Stomach (tissue), 9 donors: ENCODE data around the gene C10orf105. TPM values are rescaled to one million over a fixed set of nuclear protein-coding genes. Genes with fewer than 3 reads are reported as not detected.
A peak's percentile ranks its signal among the peaks of the same experiment; 100 is the strongest.

ENCODE experiments used
- DNase-seq, 2 donors: peaks; one replicate each; pipeline versions ENCODE4 v3.0.0 to v3.0.0-alpha.2; 2013 to 2019
- H3K27ac ChIP-seq, 5 donors: fragments of 200-600 bp in 4 of 5; sonication (generic) in 4 of 5; one replicate each; pipeline ENCODE4 v1.5.1; 2013 to 2019; ENCODE audit warnings: mild to moderate bottlenecking in 1 of 5, moderate library complexity in 1 of 5
- H3K27me3 ChIP-seq, 3 donors: fragments of 200-600 bp; sonication (generic); one replicate each; pipeline ENCODE4 v1.5.1; 2017 to 2019; ENCODE audit warnings: mixed run types in 1 of 3
- H3K36me3 ChIP-seq, 4 donors: fragments of 200-600 bp; sonication (generic); 1 replicate in 3 of 4; 2 replicates in 1 of 4; pipeline ENCODE4 v1.5.1; 2016 to 2019
- H3K4me1 ChIP-seq, 4 donors: fragments of 200-600 bp; sonication (generic); one replicate each; pipeline ENCODE4 v1.5.1; 2016 to 2019
- H3K4me3 ChIP-seq, 4 donors: fragments of 200-600 bp; sonication (generic) in 3 of 4; one replicate each; pipeline ENCODE4 v1.5.1; 2016 to 2019; ENCODE audit warnings: mild to moderate bottlenecking in 1 of 4
- H3K9me3 ChIP-seq, 4 donors: fragments of 200-600 bp; sonication (generic); one replicate each; pipeline ENCODE4 v1.5.1; 2016 to 2019
- CTCF ChIP-seq, 7 experiments: fragments of 450-650 bp in 4 of 7; fragments of 200-600 bp in 3 of 7; sonication (generic) in 3 of 7; IDR thresholded peaks; one replicate each; pipeline ENCODE4 v1.5.1; 2016 to 2019; ENCODE audit warnings: antibody characterized with exemption in 7 of 7, control low read depth in 2 of 7, mild to moderate bottlenecking in 1 of 7
- EP300 ChIP-seq: sonication (generic); formaldehyde crosslinking; IDR thresholded peaks from one replicate; pipeline ENCODE4 v1.6.1; 2017; ENCODE audit warnings: antibody characterized with exemption
- POLR2A ChIP-seq, 4 donors: fragments of 450-650 bp; IDR thresholded peaks; one replicate each; pipeline ENCODE4 v1.6.1; 2016; ENCODE audit warnings: antibody characterized with exemption in 4 of 4, control low read depth in 2 of 4, mild to moderate bottlenecking in 1 of 4, moderate library complexity in 1 of 4
- POLR2AphosphoS5 ChIP-seq, 3 donors: sonication (generic); formaldehyde crosslinking; IDR thresholded peaks; one replicate each; pipeline ENCODE4 v1.6.1; 2016; ENCODE audit warnings: antibody characterized with exemption in 3 of 3
- WGBS, 5 donors: extraction: QIAGEN DNeasy Blood & Tissue Kit in 3 of 5; methylation state at CpG; one replicate each; pipeline versions ENCODE4 v1.1.5 to v1.1.7; 2013 to 2018; 5-methylcytosine and 5-hydroxymethylcytosine counted together
- intact Hi-C: fragments of 100-400 bp; cut with DNase I; formaldehyde crosslinking; loops from one replicate; pipeline ENCODE4 v1.15.1; 2023; ENCODE audit warnings: low total_unique reads
- polyA plus RNA-seq, 3 donors: library from polyadenylated mRNA; stranded (reverse); fragments of 200-250 nt; gene quantifications; one replicate each; pipeline ENCODE4 v1.2.3, GENCODE V29; 2013
- total RNA-seq, 5 donors: library from RNA; depleted of rRNA; stranded (reverse); fragments of >200 nt; gene quantifications; one replicate each; pipeline versions ENCODE4 v1.1.0 to v1.2.3, GENCODE V29; 2014 to 2016
- donor health status: healthy with polysubstance abuse.
- donor health status: Bipolar disorder and iron deficiency.
- donor health status: healthy.

C10orf105 gene
- total and polyA plus RNA-seq, 8 donors: 0.03 TPM; not detected in 7

DNA sequence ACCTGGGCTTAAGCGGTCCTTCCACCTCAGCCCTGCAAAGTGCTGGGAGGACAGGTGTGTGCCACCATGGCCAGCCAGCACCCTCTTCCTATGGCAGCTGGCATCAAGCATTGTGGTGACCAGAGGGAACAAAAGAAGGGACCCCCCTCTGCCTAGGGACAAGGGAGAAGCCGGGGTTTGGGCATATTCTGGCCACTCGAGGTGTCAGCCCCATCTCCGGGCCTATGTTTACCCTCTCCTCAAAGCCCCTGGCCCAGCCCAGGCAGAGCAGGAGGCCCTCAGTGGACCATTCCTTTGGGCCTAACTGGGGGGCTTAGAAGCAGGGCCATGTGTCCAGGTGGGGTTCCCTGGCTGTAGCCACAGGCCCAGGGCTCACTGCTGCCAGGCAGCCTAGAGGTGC lies 29.8 kb upstream of the C10orf105 start:
- H3K27ac ChIP-seq: peak overlapping the region; percentile 43 to 85 (median 79)
- intact Hi-C loops: no loop called here
- peaks cover 22 to 48% (median 47%) of the 10 kb centered on the region in 4 donors for H3K36me3 ChIP-seq
- H3K9me3 ChIP-seq: no peaks in the 10 kb centered on the region
- no peak for DNase-seq
- no peaks in the 10 kb centered on the region for H3K27me3 ChIP-seq
- no peak overlapping the region for H3K4me3 ChIP-seq
- WGBS, 5 donors: 75 to 96% (median 88%) methylated on average over 2 to 4 of the region's 4 CpGs
- no peak for TF ChIP-seq CTCF (IDR thresholded peaks at IDR 0.05)
- no peak for TF ChIP-seq POLR2AphosphoS5 (IDR thresholded peaks at IDR 0.05)
- no peak for TF ChIP-seq POLR2A (IDR thresholded peaks at IDR 0.05)
- no peak for TF ChIP-seq EP300
- peaks cover 42 to 94% (median 59%) of the 10 kb centered on the region in 4 donors for H3K4me1 ChIP-seq

DNA sequence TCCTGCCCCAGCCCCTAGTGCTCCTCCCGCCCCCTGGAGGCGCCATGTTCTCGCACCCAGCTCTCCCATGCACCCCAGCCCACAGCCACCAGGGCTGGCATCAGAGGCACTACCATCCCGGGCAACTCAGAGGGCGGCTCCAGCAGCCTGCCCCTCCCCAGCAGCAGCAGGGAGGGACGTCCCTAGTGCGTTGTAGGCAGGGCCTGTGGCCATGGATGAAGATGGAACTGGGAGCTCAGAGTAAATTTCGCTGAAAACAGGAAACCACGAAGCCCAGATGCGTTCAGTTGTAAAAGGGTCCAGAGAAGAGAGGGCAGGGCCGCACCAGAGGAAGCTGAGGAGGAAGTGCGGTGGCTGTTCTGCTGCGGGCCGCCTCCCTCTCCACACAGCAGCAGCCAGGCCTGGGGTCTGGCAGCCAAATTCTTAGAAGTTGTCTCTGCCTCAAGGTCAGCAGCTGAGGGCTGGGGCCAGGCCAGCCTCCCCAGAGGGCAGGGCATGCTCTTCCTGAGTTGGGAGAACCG lies 29.2 kb upstream of the C10orf105 start:
- intact Hi-C loops: no loop called here
- TF ChIP-seq EP300 (no peak), POLR2A (IDR thresholded peaks at IDR 0.05) (no peak), CTCF (IDR thresholded peaks at IDR 0.05) (no peak), POLR2AphosphoS5 (IDR thresholded peaks at IDR 0.05) (peak; percentile 34 to 62 (median 48))
- H3K4me3 ChIP-seq: no peak overlapping the region
- H3K27me3 ChIP-seq: no peaks in the 10 kb centered on the region
- WGBS, 5 donors: 44 to 68% (median 56%) methylated on average over 15 of the region's 15 CpGs
- peak overlapping the region; percentile 43 to 85 (median 79) for H3K27ac ChIP-seq
- H3K9me3 ChIP-seq: no peaks in the 10 kb centered on the region
- peaks cover 42 to 87% (median 58%) of the 10 kb centered on the region in 4 donors for H3K4me1 ChIP-seq
- peak; percentile 62 to 85 for DNase-seq
- peaks cover 22 to 41% (median 40%) of the 10 kb centered on the region in 4 donors for H3K36me3 ChIP-seq

DNA sequence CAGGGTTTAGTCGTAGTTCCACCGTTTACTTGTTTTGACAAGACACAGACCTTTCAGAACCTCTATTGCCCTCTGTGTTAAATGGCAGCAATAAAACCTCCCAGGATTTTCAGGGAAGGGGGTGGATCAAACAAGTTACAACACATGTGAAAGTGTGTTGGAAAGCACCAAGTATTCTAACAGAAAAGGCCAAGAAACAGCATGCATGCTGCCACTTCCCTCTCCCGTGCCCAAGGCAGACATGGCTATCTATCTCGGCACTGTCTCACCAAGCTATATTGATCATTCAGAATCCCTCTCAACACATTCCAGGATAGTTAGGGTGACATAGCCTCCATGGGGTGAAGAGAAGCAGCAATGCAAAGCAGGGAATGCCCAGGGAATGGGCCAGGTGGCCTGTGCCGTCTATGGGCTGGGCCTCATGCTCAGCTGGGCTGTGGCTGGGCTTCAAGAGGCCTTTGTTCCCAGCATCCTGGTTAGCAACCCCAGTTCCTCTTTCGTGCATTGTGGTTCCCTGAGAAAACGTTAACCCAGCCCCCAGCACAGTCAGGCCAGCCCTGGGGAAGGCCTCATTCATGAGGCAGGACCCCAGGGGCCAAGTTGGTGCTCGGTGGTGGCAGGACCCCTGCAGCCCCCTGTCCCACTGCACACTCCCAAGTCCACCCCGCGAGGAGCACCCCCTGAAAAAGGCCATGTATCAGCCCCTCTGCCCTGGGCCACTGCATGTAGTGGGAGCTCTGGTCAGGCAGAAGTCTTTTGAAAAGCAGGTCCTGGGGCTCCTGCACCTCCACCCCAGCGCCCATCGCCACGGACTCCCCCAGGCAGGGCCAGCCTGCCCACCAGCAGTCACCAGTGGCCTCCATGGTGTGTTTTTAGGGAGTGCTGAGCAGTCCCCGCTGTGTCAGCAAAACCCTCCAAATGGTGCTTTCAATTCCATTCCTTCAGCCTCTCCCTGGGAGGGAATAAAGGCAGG lies 28.3 kb upstream of the C10orf105 start:
- Histone ChIP-seq H3K27me3 (no peaks in the 10 kb centered on the region), H3K9me3 (peaks cover 0 to 4% (median 3%) of the 10 kb centered on the region in 4 donors), H3K4me1 (peaks cover 42 to 79% (median 54%) of the 10 kb centered on the region in 4 donors), H3K27ac (peak overlapping the region; percentile 65 to 85 (median 79)), H3K36me3 (peaks cover 20 to 35% (median 32%) of the 10 kb centered on the region in 4 donors), H3K4me3 (no peak overlapping the region)
- intact Hi-C loops: no loop called here
- WGBS, 5 donors: 68 to 75% (median 72%) methylated on average over 5 to 14 of the region's 14 CpGs
- TF ChIP-seq POLR2AphosphoS5 (IDR thresholded peaks at IDR 0.05) (no peak), CTCF (IDR thresholded peaks at IDR 0.05) (no peak), EP300 (no peak), POLR2A (IDR thresholded peaks at IDR 0.05) (no peak)
- DNase-seq: peak in 1 of 2 donors; percentile 56

GRCh38 chr10:71747039-71747531 lies 27.5 kb upstream of the C10orf105 start:
- TF ChIP-seq CTCF (IDR thresholded peaks at IDR 0.05): no peak
- TF ChIP-seq POLR2A (IDR thresholded peaks at IDR 0.05): no peak
- no peak for TF ChIP-seq EP300
- no peak for TF ChIP-seq POLR2AphosphoS5 (IDR thresholded peaks at IDR 0.05)
- Histone ChIP-seq H3K4me3 (no peak overlapping the region), H3K4me1 (peaks cover 42 to 76% (median 49%) of the 10 kb centered on the region in 4 donors), H3K27ac (peak overlapping the region; percentile 33 to 85 (median 79)), H3K9me3 (peaks cover 0 to 11% (median 7%) of the 10 kb centered on the region in 4 donors), H3K27me3 (no peaks in the 10 kb centered on the region), H3K36me3 (peaks cover 17 to 27% (median 25%) of the 10 kb centered on the region in 4 donors)
- intact Hi-C loops: no loop called here
- DNase-seq: no peak
- WGBS, 5 donors: 27 to 49% (median 40%) methylated on average over 2 of the region's 2 CpGs; no CpG with 5 or more reads in 1 of the 5 donors
